Endothelial cell of umbilical vein (primary cell): ENCODE results near the gene POLE4. TPM values are rescaled to one million over a fixed set of nuclear protein-coding genes. Genes with fewer than 3 reads are reported as not detected.

Experiments
- BruUV-seq: library from RNA; stranded (reverse); fragments of 400-500 nt; replicated peaks from 2 replicates; lab custom pipeline; 2021; lab: Mats Ljungman, UMichigan
- CTCF ChIA-PET: fragments of 300-600, 350-600 bp; sonication (Branson Sonifier 250); formaldehyde crosslinking; loops from one replicate; lab custom pipeline; 2021; ENCODE audit warnings: antibody characterized with exemption, inconsistent platforms; lab: Charles Lee
- POLR2A ChIA-PET: fragments of 300-600, 350-600 bp; sonication (Branson Sonifier 250); formaldehyde crosslinking; loops from one replicate; lab custom pipeline; 2021; ENCODE audit warnings: antibody characterized with exemption, inconsistent platforms; lab: Charles Lee
- DNase-seq: peaks from one replicate; pipeline ENCODE4 v3.0.0-alpha.2; 2011; ENCODE audit warnings: low read depth, low spot score
- FAIRE-seq: peaks from 2 replicates; lab custom pipeline; 2011; peaks lifted over from hg19 to GRCh38; lab: Jason Lieb, UNC
- H2AFZ ChIP-seq: 2 replicates; pipeline ENCODE4 v1.6.0; 2012; ENCODE audit warnings: low read depth, low read length, control low read depth, inconsistent platforms
- H3K27ac ChIP-seq: 2 replicates; pipeline ENCODE4 v1.5.1; 2011; ENCODE audit warnings: low read depth, mild to moderate bottlenecking, control low read depth, low read length, moderate library complexity; ENCODE audit not compliant: insufficient read depth
- H3K27me3 ChIP-seq, 2 experiments: 2 replicates each; pipeline versions ENCODE4 v1.6.0 to v1.6.1; 2011; ENCODE audit warnings: low read length in 2 of 2, mixed read lengths in 1 of 2; ENCODE audit not compliant: control insufficient read depth in 2 of 2, insufficient read depth in 2 of 2
- H3K36me3 ChIP-seq, 2 experiments: 2 replicates in 1 of 2; 3 replicates in 1 of 2; pipeline ENCODE4 v1.5.1; 2011; ENCODE audit warnings: low read length in 2 of 2, mild to moderate bottlenecking in 1 of 2, moderate library complexity in 1 of 2; ENCODE audit not compliant: control insufficient read depth in 2 of 2, insufficient read depth in 2 of 2; ENCODE audit errors: extremely low read depth in 1 of 2
- H3K4me1 ChIP-seq: 3 replicates; pipeline ENCODE4 v1.5.1; 2011; ENCODE audit warnings: mild to moderate bottlenecking, low read length; ENCODE audit not compliant: control insufficient read depth, insufficient read depth; ENCODE audit errors: extremely low read depth
- H3K4me2 ChIP-seq: 2 replicates; pipeline ENCODE4 v1.6.1; 2011; ENCODE audit warnings: low read length, control low read depth, mixed read lengths; ENCODE audit not compliant: insufficient read depth
- H3K4me3 ChIP-seq, 3 experiments: fragments of 200-600 bp in 1 of 3; sonication (generic), shearing (Covaris generic) in 1 of 3; replicated peaks in 1 of 3; 2 replicates each; pipeline ENCODE4 v1.5.1; 2011 to 2016; ENCODE audit warnings: control low read depth in 3 of 3, low read length in 3 of 3, mild to moderate bottlenecking in 2 of 3, inconsistent platforms in 1 of 3, low read depth in 1 of 3, moderate library complexity in 1 of 3; ENCODE audit not compliant: insufficient read depth in 1 of 3
- H3K79me2 ChIP-seq: 2 replicates; pipeline ENCODE4 v1.6.0; 2012; ENCODE audit warnings: low read length, inconsistent platforms; ENCODE audit not compliant: control insufficient read depth, insufficient read depth
- H3K9ac ChIP-seq: replicated peaks from 2 replicates; pipeline ENCODE3; 2011; ENCODE audit warnings: low read length, control low read depth; ENCODE audit not compliant: insufficient read depth; ENCODE audit errors: extremely low read depth
- H3K9me1 ChIP-seq: replicated peaks from 3 replicates; pipeline ENCODE4 v1.6.0; 2011; ENCODE audit warnings: mild to moderate bottlenecking, low read length; ENCODE audit not compliant: control insufficient read depth, insufficient read depth; ENCODE audit errors: extremely low read depth
- H3K9me3 ChIP-seq: replicated peaks from 2 replicates; pipeline ENCODE4 v1.5.1; 2012; ENCODE audit warnings: low read length, inconsistent platforms; ENCODE audit not compliant: control insufficient read depth, insufficient read depth
- H4K20me1 ChIP-seq: replicated peaks from 2 replicates; pipeline ENCODE3; 2011; ENCODE audit warnings: mild to moderate bottlenecking, low read length; ENCODE audit not compliant: control insufficient read depth, insufficient read depth; ENCODE audit errors: extremely low read depth
- EZH2 ChIP-seq: IDR thresholded peaks from 2 replicates; pipeline ENCODE4 v1.6.1; 2012; ENCODE audit warnings: borderline replicate concordance, low read depth, mild to moderate bottlenecking, moderate library complexity, low read length, inconsistent platforms; ENCODE audit not compliant: severe bottlenecking
- FOS ChIP-seq: IDR thresholded peaks from 2 replicates; pipeline ENCODE4 v1.6.1; 2011; ENCODE audit warnings: mild to moderate bottlenecking, low read length, moderate library complexity, borderline replicate concordance; ENCODE audit not compliant: insufficient read depth
- GATA2 ChIP-seq: IDR thresholded peaks from 2 replicates; pipeline ENCODE4 v1.7.0; 2011; ENCODE audit warnings: low read depth, mild to moderate bottlenecking, moderate library complexity, mixed read lengths, low read length; ENCODE audit not compliant: insufficient read length, insufficient read depth
- JUN ChIP-seq: IDR thresholded peaks from 2 replicates; pipeline ENCODE4 v1.6.1; 2011; ENCODE audit warnings: borderline replicate concordance, low read depth; ENCODE audit not compliant: insufficient read length, insufficient read depth
- MAX ChIP-seq: IDR thresholded peaks from 2 replicates; pipeline ENCODE4 v1.6.1; 2011; ENCODE audit not compliant: insufficient read depth, insufficient read length
- MYC ChIP-seq: IDR thresholded peaks from one replicate; pipeline ENCODE4 v1.6.1; 2011; ENCODE audit warnings: mild to moderate bottlenecking, low read depth, low read length
- POLR2A ChIP-seq: IDR thresholded peaks from 2 replicates; pipeline ENCODE4 v1.6.1; 2012; ENCODE audit warnings: low read depth, mild to moderate bottlenecking, control low read depth, low read length
- POLR2AphosphoS5 ChIP-seq: IDR thresholded peaks from 2 replicates; pipeline ENCODE4 v1.6.1; 2012; ENCODE audit warnings: low read depth, mild to moderate bottlenecking, control low read depth, low read length, moderate library complexity; ENCODE audit not compliant: insufficient read depth
- dilution Hi-C: fragments of 300-500 bp; cut with MboI; formaldehyde crosslinking; loops from one replicate; pipeline ENCODE4 v1.15.0; 2019; ENCODE audit warnings: low sequenced_read_pairs; ENCODE audit not compliant: extremely low pct_ligation_motif_present
- intact Hi-C: fragments of 100-400 bp; cut with micrococcal nuclease; formaldehyde crosslinking; loops from one replicate; pipeline ENCODE4 v1.10.0; 2022
- polyA plus RNA-seq, 4 experiments: library from polyadenylated mRNA; depleted of rRNA in 3 of 4; stranded (reverse) in 3 of 4; unstranded in 1 of 4; fragments of >200 nt; gene quantifications; 2 replicates each; pipeline versions ENCODE4 v1.2.1 to v1.2.3, GENCODE V29; 2011 to 2012; ENCODE audit warnings: missing spikeins in 1 of 4
- total RNA-seq: library from RNA; stranded (reverse); gene quantifications from 2 replicates; pipeline ENCODE4 v1.2.3, GENCODE V29; 2021
- TF ChIP-seq, protein P1 (sequence below), 2 donors: IDR thresholded peaks; 1 replicate in 1 of 2; 2 replicates in 1 of 2; pipeline ENCODE4 v1.5.1; 2011; ENCODE audit warnings: low read length in 2 of 2, mild to moderate bottlenecking in 2 of 2, moderate library complexity in 2 of 2, control low read depth in 1 of 2, inconsistent platforms in 1 of 2, low read depth in 1 of 2; ENCODE audit not compliant: insufficient read depth in 1 of 2; ENCODE audit errors: extremely low read depth in 1 of 2

POLE4 gene
- total and polyA plus RNA-seq, 2 donors (not counting 3 experiments of a cell fraction or from before 2014, with no cell fraction given), result 21.4 to 42.6 TPM

GRCh38 chr2:74935975-74936391 is 22.5 kb upstream of the POLE4 start:
- no peaks in the 10 kb centered on the region for H3K9me3 ChIP-seq
- DNase-seq (no peak), FAIRE-seq (no peak)
- ChIA-PET CTCF (interaction anchor here (1.3 kb wide), 1 partner anchor 17 kb away, joined by 6 read pairs; no protein-coding TSS in a partner anchor), POLR2A (no interaction called here)
- H3K36me3 ChIP-seq, result no peaks in the 10 kb centered on the region
- no peaks in the 10 kb centered on the region for H3K4me1 ChIP-seq
- no TSS peak for BruUV-seq
- TF ChIP-seq MAX (no peak), JUN (no peak), MYC (no peak), GATA2 (no peak), FOS (no peak), POLR2A (no peak), POLR2AphosphoS5 (no peak), EZH2 (no peak)
- TF ChIP-seq, protein P1, sequence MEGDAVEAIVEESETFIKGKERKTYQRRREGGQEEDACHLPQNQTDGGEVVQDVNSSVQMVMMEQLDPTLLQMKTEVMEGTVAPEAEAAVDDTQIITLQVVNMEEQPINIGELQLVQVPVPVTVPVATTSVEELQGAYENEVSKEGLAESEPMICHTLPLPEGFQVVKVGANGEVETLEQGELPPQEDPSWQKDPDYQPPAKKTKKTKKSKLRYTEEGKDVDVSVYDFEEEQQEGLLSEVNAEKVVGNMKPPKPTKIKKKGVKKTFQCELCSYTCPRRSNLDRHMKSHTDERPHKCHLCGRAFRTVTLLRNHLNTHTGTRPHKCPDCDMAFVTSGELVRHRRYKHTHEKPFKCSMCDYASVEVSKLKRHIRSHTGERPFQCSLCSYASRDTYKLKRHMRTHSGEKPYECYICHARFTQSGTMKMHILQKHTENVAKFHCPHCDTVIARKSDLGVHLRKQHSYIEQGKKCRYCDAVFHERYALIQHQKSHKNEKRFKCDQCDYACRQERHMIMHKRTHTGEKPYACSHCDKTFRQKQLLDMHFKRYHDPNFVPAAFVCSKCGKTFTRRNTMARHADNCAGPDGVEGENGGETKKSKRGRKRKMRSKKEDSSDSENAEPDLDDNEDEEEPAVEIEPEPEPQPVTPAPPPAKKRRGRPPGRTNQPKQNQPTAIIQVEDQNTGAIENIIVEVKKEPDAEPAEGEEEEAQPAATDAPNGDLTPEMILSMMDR (IDR thresholded peaks at IDR 0.05; ENCODE audit: extremely low read depth in 1 of 2, insufficient read depth in 1 of 2, low read depth in 1 of 2, low read length in 2 of 2), result no peak
- no peaks in the 10 kb centered on the region for H3K9me1 ChIP-seq
- no peaks in the 10 kb centered on the region for H4K20me1 ChIP-seq
- no peak overlapping the region for H2AFZ ChIP-seq
- dilution Hi-C loops (no loop called here), intact Hi-C loops (no loop called here)
- H3K79me2 ChIP-seq, result no peaks in the 10 kb centered on the region
- no peak overlapping the region for H3K4me3 ChIP-seq
- no peak overlapping the region for H3K9ac ChIP-seq
- H3K27me3 ChIP-seq, result no peaks in the 10 kb centered on the region
- H3K4me2 ChIP-seq, result no peak overlapping the region
- H3K27ac ChIP-seq, result no peak overlapping the region
